ENCODE data around the gene C17orf50. TPM values are rescaled to one million over a fixed set of nuclear protein-coding genes. Genes with fewer than 3 reads are reported as not detected.

Gene C17orf50
- total RNA-seq, 1 donor = not detected

DNA sequence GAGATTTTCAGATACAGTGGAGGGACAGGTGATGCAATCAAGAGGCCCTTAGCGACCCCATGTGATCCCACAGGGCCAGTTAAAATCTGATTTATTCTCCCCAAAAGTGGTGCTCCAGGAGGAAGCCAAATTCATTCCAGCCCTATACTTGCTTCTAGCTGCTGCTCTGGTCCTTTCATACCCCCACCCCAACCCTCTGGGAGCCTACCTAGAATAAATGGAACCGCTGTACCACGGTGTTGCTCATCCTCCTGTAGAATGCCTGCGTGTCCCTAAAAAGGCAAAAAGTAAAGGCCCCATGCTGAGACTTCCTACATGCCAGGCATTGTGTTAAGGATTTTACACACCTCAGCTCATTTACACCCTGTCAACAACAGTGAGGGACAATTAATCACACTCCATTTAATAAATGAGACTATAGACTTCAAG lies 31.3 kb upstream of the C17orf50 start:
- H3K4me3 ChIP-seq (ENCODE audit: low read length) = no peak overlapping the region
- H3K27me3 ChIP-seq (ENCODE audit: insufficient read depth, low read length) = peaks cover 3% of the 10 kb centered on the region
- peaks cover 9% of the 10 kb centered on the region for H3K4me1 ChIP-seq (ENCODE audit: insufficient read depth, low read length)
- H3K9me3 ChIP-seq (ENCODE audit: low read depth, low read length) = no peaks in the 10 kb centered on the region

DNA sequence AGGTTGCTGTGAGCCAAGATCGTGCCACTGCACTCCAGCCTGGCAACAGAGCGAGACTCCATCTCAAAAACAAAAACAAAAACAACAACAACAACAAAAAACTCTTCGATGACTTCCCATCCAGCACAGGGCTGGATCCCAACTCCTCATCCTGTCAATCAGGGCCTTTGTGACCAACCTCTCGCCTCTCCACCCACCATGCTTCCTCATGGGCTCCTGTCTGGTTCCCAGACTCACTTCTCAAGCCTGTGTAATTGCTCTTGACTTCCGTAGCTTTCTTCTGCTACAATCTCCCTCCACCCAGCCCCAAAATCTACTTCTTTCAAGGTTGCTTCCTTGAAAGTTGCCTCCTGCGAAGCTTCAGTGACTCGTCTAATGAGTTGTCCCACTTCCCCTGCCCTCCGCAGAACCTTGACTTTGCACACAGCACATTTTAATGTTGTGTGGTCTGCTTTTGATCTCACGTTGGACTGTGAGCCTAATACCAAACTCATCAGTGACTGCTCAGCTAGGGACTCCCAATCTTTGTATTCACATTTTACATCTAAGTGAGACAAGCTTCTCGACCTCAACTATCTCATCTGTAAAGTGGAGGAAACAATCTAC lies 30.2 kb upstream of the C17orf50 start:
- no peak overlapping the region for H3K4me3 ChIP-seq (ENCODE audit: low read length)
- peaks cover 3% of the 10 kb centered on the region for H3K27me3 ChIP-seq (ENCODE audit: insufficient read depth, low read length)
- no peaks in the 10 kb centered on the region for H3K9me3 ChIP-seq (ENCODE audit: low read depth, low read length)
- peaks cover 9% of the 10 kb centered on the region for H3K4me1 ChIP-seq (ENCODE audit: insufficient read depth, low read length)

DNA sequence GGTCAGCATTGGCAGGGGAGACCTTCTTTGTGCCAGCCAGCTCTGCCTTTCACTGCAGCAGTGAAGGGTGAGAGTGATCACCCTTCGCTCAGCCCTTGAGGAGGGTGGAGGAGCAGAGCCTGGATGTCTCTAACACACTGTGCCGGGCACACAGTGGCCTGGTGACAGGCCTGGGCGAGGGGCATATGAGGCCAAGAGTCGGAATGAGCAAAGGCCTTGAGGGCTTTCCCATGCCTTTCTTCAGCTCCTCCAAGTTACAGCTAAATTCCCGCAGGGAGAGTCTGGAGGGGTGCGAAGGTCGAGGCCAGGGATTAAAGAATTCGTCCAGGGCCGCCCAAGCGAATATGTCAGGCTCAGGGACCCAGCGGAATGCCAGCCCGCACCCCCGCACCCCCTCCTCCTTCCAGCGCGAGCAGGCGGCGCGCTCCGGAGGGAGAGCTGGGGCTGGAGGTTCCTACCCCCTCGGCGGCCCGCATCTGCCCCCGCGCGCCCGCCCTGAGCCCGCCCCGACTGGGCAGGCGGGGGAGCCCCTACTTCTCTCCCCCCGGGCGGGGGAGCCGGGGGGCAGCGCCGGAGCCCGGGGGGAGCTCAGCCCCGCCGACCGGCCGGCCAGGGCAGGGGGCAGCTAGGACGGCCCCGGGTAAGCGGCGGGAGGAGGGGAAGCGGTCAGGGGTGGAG lies 29.3 kb upstream of the C17orf50 start, which contains the start of gene RASL10B:
Gene RASL10B, plus strand, starts transcription at position 401 of the 678 bp plus-strand sequence. CDS start 3,546 bp downstream, outside the sequence.
- H3K9me3 ChIP-seq (ENCODE audit: low read depth, low read length) = no peaks in the 10 kb centered on the region
- H3K27me3 ChIP-seq (ENCODE audit: insufficient read depth, low read length) = peaks cover 3% of the 10 kb centered on the region
- no peak within 1 kb of the TSS for H3K4me3 ChIP-seq (ENCODE audit: low read length)
- peaks cover 9% of the 10 kb centered on the region for H3K4me1 ChIP-seq (ENCODE audit: insufficient read depth, low read length)

DNA sequence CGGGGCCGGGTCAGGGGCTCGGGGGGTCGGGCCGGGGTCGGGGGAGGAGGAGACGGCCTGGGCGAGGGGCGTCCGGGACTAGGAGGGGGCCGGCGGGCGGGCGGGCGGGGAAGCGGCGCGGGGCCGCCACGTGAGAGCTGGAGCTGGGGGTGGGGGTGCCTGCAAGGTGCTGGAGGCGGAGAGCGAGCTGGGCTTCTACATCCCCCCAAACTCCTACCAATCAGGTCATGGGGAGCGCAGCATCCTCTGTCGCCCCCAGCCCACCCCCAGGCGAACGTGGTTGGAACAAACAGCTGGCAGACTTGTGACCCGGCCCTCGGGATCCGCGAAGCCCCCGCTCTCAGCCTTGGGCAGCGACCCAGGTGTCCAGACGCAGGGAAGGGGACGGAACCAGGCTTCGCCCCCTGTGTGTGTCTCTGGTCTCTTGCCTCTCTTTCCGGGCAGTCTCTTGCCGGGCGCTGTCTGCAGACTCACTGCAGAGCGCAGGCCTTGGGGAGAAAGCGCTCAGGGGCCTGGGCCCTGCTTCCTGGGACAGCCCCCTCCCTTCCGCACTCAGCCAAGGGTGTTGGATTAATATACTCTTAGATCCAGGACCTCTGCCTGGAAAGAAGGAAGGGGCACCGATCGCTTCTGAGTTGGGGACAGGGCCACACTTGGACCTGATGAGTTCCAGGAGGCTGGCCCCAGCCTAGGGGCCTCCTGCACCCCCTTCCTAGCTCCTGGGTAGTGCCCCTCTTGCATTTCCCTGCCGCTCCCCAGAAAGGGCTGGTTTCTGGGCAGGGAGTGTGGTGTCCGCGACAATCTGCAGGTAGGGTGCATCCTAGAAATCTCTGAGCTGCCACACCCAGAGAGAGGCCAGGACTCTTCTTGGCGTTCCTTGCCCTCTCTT lies 28.5 kb upstream of the C17orf50 start:
- H3K9me3 ChIP-seq (ENCODE audit: low read depth, low read length) = no peaks in the 10 kb centered on the region
- H3K4me3 ChIP-seq (ENCODE audit: low read length) = no peak overlapping the region
- peaks cover 3% of the 10 kb centered on the region for H3K27me3 ChIP-seq (ENCODE audit: insufficient read depth, low read length)
- peaks cover 9% of the 10 kb centered on the region for H3K4me1 ChIP-seq (ENCODE audit: insufficient read depth, low read length)

DNA sequence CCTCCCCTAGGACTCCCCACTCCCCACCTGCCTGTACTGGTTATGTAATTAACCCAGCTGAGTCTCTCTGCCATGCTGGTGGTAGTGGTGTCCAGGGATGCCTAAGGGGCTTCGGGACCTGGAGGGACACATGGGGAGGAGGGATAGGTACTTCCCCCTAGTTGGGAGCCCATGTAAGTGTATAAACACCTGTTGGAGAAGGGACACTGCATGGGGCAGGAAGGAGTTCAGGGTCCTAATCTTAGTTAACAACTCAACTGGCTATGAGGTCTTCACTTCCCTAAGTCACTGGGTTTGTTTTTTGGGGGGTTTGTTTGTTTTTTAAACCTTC lies 27.9 kb upstream of the C17orf50 start:
- H3K4me3 ChIP-seq (ENCODE audit: low read length) = no peak overlapping the region
- peaks cover 3% of the 10 kb centered on the region for H3K27me3 ChIP-seq (ENCODE audit: insufficient read depth, low read length)
- H3K9me3 ChIP-seq (ENCODE audit: low read depth, low read length) = no peaks in the 10 kb centered on the region
- peaks cover 9% of the 10 kb centered on the region for H3K4me1 ChIP-seq (ENCODE audit: insufficient read depth, low read length)

DNA sequence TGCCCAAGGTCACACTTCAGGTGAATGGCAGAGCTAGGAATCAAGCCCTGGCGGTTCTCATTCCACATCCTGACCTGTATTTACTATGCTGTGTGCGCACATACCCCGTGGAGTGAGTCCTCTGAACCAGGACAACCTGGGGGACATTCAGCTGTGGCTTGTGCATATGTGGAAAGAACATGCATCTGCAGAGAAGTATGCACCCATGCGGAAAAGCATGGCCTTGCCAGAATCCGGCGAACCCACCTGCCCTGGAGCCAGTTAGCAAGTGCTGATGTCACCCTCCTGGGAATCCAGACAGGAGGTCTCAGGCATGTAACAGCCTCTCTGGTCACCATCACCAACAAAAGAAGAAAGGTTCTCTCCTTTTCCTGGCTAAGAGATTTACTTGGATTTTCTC lies 27.3 kb upstream of the C17orf50 start:
- peaks cover 9% of the 10 kb centered on the region for H3K4me1 ChIP-seq (ENCODE audit: insufficient read depth, low read length)

DNA sequence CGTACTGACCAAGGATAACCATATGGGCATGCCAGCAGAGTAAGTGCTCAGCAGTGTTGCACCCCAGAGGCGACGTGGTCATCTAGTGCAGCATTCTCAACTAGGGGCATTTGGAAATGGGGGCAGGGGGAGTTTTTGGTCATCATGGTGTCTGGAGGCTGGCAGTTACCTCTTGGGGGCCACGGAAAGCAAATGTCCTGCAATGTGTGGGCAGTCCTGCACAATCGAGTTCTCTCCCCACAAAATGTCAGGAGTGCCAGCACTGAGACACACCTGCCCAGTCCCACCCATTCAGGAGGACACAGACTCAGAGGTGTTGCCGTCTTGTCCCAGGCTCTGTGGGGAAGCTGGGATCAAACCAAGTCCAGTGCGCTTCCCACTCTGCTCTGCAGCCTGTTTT lies 26.3 kb upstream of the C17orf50 start:
- no peaks in the 10 kb centered on the region for H3K9me3 ChIP-seq (ENCODE audit: low read depth, low read length)
- peaks cover 9% of the 10 kb centered on the region for H3K4me1 ChIP-seq (ENCODE audit: insufficient read depth, low read length)
- H3K4me3 ChIP-seq (ENCODE audit: low read length) = no peak overlapping the region
- H3K27me3 ChIP-seq (ENCODE audit: insufficient read depth, low read length) = peaks cover 3% of the 10 kb centered on the region

More for the DNA sequence above, 27.3 kb upstream of the C17orf50 start:
- Histone ChIP-seq H3K4me3 (ENCODE audit: low read length) (no peak overlapping the region), H3K27me3 (ENCODE audit: insufficient read depth, low read length) (peaks cover 3% of the 10 kb centered on the region), H3K9me3 (ENCODE audit: low read depth, low read length) (no peaks in the 10 kb centered on the region)

DNA sequence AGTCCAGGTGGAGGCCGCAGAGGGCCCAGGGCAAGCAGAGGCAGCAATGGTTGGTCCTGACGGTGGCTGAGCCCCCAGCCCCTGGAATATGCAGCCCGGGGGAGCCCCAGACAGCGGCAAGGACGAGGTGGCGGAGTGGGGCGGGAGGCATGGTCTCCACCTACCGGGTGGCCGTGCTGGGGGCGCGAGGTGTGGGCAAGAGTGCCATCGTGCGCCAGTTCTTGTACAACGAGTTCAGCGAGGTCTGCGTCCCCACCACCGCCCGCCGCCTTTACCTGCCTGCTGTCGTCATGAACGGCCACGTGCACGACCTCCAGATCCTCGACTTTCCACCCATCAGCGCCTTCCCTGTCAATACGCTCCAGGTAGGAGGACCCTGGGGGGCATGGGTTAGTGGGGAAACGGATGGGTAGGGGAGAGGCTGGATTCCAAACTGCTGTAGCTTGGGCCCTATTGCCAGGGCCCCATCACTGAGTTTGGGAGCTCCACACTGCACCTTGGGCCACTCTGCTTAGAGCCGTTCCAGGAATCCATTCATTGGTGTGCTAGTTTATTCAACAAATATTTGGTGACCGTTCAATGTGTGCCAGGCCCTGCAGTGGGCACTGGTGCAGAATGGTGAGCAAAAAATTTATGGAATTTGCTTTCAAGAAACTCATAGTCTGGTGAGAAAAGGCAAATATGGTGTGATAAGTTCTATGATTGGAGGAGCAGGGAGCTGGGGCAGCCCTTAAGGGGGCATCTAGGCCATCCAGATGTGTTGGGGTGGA lies 25.5 kb upstream of the C17orf50 start:
- H3K4me3 ChIP-seq (ENCODE audit: low read length) = no peak overlapping the region
- peaks cover 9% of the 10 kb centered on the region for H3K4me1 ChIP-seq (ENCODE audit: insufficient read depth, low read length)
- H3K9me3 ChIP-seq (ENCODE audit: low read depth, low read length) = no peaks in the 10 kb centered on the region
- peaks cover 3% of the 10 kb centered on the region for H3K27me3 ChIP-seq (ENCODE audit: insufficient read depth, low read length)

DNA sequence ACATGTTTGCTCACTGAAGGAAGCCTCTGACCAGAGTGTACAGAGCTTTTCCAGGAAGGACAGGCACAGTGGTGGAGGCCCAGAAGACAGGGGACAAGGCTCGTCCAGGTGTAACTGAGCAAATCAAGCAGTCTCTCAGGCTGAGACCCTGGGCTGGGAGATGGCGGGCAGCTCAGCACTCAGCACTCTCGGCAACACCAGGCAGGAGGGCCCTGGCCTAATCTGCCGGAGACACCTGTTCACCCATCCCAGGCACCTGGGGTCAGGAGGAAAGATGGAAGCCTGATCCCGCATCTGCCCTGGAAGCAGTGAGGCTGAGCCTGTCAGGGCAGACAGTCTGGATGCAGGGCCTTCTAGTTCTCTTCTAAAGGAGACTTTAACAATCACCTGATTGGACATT lies 24.5 kb upstream of the C17orf50 start:
- H3K27me3 ChIP-seq (ENCODE audit: insufficient read depth, low read length) = peaks cover 8% of the 10 kb centered on the region
- H3K9me3 ChIP-seq (ENCODE audit: low read depth, low read length) = no peaks in the 10 kb centered on the region
- peaks cover 3% of the 10 kb centered on the region for H3K4me1 ChIP-seq (ENCODE audit: insufficient read depth, low read length)
- no peak overlapping the region for H3K4me3 ChIP-seq (ENCODE audit: low read length)

DNA sequence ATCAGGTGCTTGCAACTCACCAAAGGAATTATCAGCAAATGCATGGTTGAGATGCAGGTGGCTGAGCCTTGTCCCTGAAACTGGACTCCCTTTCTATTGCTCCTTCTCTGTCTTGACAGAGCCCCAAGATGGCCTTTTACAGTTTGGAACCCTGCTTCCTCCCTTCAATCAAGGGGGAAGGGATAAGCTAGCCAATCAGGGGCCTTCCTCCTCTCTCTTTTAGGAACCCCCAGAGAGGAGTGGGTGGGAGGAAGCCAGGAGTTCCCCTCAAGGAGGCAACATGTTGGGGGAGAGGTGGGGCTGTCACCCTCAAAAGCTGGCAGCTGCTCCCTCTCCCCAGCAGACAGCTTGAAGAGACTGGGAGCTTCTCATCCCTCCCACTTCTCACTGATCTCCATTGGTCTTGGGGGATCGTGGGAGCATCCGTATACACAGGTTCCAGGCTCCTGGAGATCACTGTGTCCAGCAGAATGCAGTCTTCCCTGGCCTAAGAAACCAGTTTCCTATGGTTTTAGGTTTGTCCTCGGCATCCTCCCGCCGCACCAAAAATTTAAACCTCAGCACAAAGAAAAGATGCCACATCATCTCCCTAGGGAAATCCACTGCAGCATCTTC lies 22.1 kb upstream of the C17orf50 start:
- Histone ChIP-seq H3K4me3 (ENCODE audit: low read length) (no peak overlapping the region), H3K9me3 (ENCODE audit: low read depth, low read length) (no peaks in the 10 kb centered on the region), H3K4me1 (ENCODE audit: insufficient read depth, low read length) (no peaks in the 10 kb centered on the region), H3K27me3 (ENCODE audit: insufficient read depth, low read length) (peaks cover 14% of the 10 kb centered on the region)

DNA sequence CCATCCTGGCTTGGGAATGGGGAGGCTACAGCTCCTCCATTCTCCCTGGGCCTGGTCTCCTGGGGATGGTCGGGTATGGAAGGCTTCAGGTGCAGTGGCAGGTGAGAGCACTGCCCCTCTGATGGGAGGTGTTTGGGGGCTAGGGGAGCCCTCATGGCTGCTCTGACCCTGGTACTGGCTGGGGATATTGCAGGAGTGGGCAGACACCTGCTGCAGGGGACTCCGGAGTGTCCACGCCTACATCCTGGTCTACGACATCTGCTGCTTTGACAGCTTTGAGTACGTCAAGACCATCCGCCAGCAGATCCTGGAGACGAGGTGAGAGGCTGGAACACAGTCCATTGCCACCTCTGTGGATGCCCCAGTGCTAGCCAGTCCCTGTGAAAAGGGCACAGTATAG lies 20.5 kb upstream of the C17orf50 start:
- H3K4me1 ChIP-seq (ENCODE audit: insufficient read depth, low read length) = no peaks in the 10 kb centered on the region
- H3K9me3 ChIP-seq (ENCODE audit: low read depth, low read length) = no peaks in the 10 kb centered on the region
- peaks cover 14% of the 10 kb centered on the region for H3K27me3 ChIP-seq (ENCODE audit: insufficient read depth, low read length)
- H3K4me3 ChIP-seq (ENCODE audit: low read length) = no peak overlapping the region

DNA sequence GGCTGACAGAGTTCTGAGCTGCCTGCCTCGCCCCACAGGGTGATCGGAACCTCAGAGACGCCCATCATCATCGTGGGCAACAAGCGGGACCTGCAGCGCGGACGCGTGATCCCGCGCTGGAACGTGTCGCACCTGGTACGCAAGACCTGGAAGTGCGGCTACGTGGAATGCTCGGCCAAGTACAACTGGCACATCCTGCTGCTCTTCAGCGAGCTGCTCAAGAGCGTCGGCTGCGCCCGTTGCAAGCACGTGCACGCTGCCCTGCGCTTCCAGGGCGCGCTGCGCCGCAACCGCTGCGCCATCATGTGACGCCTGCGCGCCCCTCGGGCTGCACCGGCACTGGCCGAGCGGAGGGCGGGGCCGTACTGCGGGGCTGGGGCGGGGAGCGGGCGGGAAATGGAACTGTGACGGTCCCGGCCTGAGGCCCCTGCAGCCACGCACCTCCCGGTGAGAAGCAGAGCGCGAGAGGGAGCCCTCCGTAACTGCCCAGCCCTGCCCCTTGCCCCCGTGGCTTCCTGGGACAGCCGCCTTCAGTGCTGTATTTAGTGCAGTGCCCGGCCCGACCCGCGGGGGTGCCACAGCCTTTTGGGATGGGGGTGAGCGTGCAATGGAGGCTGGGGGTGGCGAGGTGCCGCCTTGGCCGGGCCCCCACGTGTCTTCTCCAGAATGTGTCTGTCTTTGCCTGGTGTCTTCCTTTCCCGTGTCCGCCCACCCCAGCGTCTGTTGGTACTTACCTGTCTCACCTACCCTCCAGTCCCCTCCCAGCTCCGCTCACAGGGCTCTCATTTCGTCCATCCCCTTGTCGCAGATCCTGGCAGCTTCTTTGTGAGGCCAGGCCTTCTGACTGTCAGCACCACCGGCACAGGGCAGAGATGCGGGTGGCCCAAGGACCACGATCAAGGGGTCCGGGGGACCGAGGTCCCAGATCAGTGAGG lies 19.4 kb upstream of the C17orf50 start:
- H3K9me3 ChIP-seq (ENCODE audit: low read depth, low read length) = no peaks in the 10 kb centered on the region
- no peaks in the 10 kb centered on the region for H3K4me1 ChIP-seq (ENCODE audit: insufficient read depth, low read length)
- H3K27me3 ChIP-seq (ENCODE audit: insufficient read depth, low read length) = peaks cover 14% of the 10 kb centered on the region
- H3K4me3 ChIP-seq (ENCODE audit: low read length) = no peak overlapping the region

DNA sequence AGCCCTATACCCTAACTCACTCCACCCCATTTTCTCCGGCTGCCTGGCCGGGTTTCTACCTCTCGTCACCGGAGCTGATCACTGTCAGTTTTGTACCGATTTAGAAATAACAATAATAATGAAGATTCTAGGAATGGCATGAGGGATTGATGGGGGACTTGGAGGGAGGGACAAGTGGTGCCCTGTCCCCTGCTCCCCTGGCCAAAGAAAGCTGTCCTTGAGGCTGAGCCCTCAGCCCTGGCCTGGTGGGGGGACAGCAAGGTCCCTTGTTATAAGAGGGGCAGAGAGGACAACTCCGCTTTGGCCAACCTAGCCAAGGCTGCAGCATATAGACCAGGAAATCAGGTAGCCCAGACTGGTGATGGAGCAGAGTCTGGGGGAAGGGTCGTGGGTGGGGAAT lies 18.2 kb upstream of the C17orf50 start:
- Histone ChIP-seq H3K9me3 (ENCODE audit: low read depth, low read length) (no peaks in the 10 kb centered on the region), H3K4me1 (ENCODE audit: insufficient read depth, low read length) (no peaks in the 10 kb centered on the region), H3K27me3 (ENCODE audit: insufficient read depth, low read length) (peaks cover 14% of the 10 kb centered on the region), H3K4me3 (ENCODE audit: low read length) (no peak overlapping the region)

Data from mononuclear cell (primary cell).